WTC11 (cell line): ENCODE measurements around the gene IFI44L. TPM values are rescaled to one million over a fixed set of nuclear protein-coding genes. Genes with fewer than 3 reads are reported as not detected.

Experiments
- ATAC-seq: fragments of 200-7000 bp; cut with Tn5 transposase; 2 replicates; pipeline ENCODE4 v1.10.0; 2021; ENCODE audit warnings: mild to moderate bottlenecking, moderate library complexity
- CTCF ChIA-PET: fragments of 300-600 bp; sonication (Branson Sonifier 250); formaldehyde crosslinking; loops from one replicate; lab custom pipeline; 2021; ENCODE audit warnings: antibody characterized with exemption; lab: Charles Lee
- POLR2A ChIA-PET: fragments of 350-600 bp; sonication (Branson Sonifier 250); formaldehyde crosslinking; loops from one replicate; lab custom pipeline; 2021; ENCODE audit warnings: antibody characterized with exemption; lab: Charles Lee
- DNase-seq: peaks from one replicate; pipeline ENCODE4 v3.0.0; 2021; ENCODE audit warnings: low spot score
- H3K27ac Mint-ChIP-seq: 2 replicates; pipeline ENCODE4 v1.8.0; 2021; ENCODE audit warnings: mixed read lengths
- H3K27me3 Mint-ChIP-seq: 2 replicates; pipeline ENCODE4 v1.8.0; 2021; ENCODE audit warnings: low read depth, mild to moderate bottlenecking, moderate library complexity, mixed read lengths
- H3K36me3 Mint-ChIP-seq: 2 replicates; pipeline ENCODE4 v1.8.0; 2021; ENCODE audit warnings: mixed read lengths
- H3K4me1 Mint-ChIP-seq: 2 replicates; pipeline ENCODE4 v1.8.0; 2022; ENCODE audit warnings: mixed read lengths
- H3K4me3 Mint-ChIP-seq: 2 replicates; pipeline ENCODE4 v1.8.0; 2021; ENCODE audit warnings: mild to moderate bottlenecking, moderate library complexity, mixed read lengths
- H3K9me3 Mint-ChIP-seq: 2 replicates; pipeline ENCODE4 v1.8.0; 2021; ENCODE audit warnings: mixed read lengths
- FOXK1 ChIP-seq: sonication (generic); formaldehyde crosslinking; IDR thresholded peaks from 2 replicates; pipeline ENCODE4 v1.8.0; 2022; ENCODE audit warnings: mild to moderate bottlenecking, moderate library complexity, missing genetic modification reagents
- GRHL2 ChIP-seq: fragments of 250-450 bp; sonication (Bioruptor Pico); IDR thresholded peaks from 2 replicates; pipeline ENCODE4 v1.8.0; 2022; ENCODE audit warnings: mild to moderate bottlenecking, moderate library complexity; ENCODE audit not compliant: insufficient replicate concordance, severe bottlenecking
- KAT7 ChIP-seq: sonication (generic); formaldehyde crosslinking; IDR thresholded peaks from 2 replicates; pipeline ENCODE4 v1.8.1; 2023; ENCODE audit warnings: missing genetic modification reagents, mild to moderate bottlenecking, borderline replicate concordance
- NFATC4 ChIP-seq: fragments of 250-450 bp; sonication (Bioruptor Pico); IDR thresholded peaks from 2 replicates; pipeline ENCODE4 v1.9.0; 2021; ENCODE audit warnings: mild to moderate bottlenecking
- NFYB ChIP-seq: sonication (generic); formaldehyde crosslinking; conservative IDR thresholded peaks from 2 replicates; pipeline ENCODE4 v1.8.0; 2022; ENCODE audit warnings: low read depth, missing genetic modification reagents
- OVOL2 ChIP-seq: fragments of 250-450 bp; sonication (Bioruptor Pico); IDR thresholded peaks from 2 replicates; pipeline ENCODE4 v1.9.0; 2021; ENCODE audit warnings: mild to moderate bottlenecking, borderline replicate concordance
- SMAD4 ChIP-seq: sonication (generic); formaldehyde crosslinking; IDR thresholded peaks from 2 replicates; pipeline ENCODE4 v1.8.0; 2022; ENCODE audit warnings: mild to moderate bottlenecking, missing genetic modification reagents
- SP1 ChIP-seq: sonication (generic); formaldehyde crosslinking; conservative IDR thresholded peaks from 2 replicates; pipeline ENCODE4 v1.8.1; 2022; ENCODE audit warnings: missing genetic modification reagents
- TEAD4 ChIP-seq: sonication (generic); formaldehyde crosslinking; IDR thresholded peaks from 2 replicates; pipeline ENCODE4 v1.8.0; 2022; ENCODE audit warnings: mild to moderate bottlenecking, missing genetic modification reagents
- ZNF121 ChIP-seq: sonication (generic); formaldehyde crosslinking; IDR thresholded peaks from 2 replicates; pipeline ENCODE4 v1.8.0; 2023; ENCODE audit warnings: missing genetic modification reagents
- ZNF138 ChIP-seq: sonication (generic); formaldehyde crosslinking; conservative IDR thresholded peaks from 2 replicates; pipeline ENCODE4 v1.8.1; 2022; ENCODE audit warnings: mild to moderate bottlenecking, moderate library complexity, missing genetic modification reagents
- ZNF263 ChIP-seq: sonication (generic); formaldehyde crosslinking; IDR thresholded peaks from 2 replicates; pipeline ENCODE4 v1.8.1; 2022; ENCODE audit warnings: low read depth, mild to moderate bottlenecking, moderate library complexity, missing genetic modification reagents
- total RNA-seq: library from RNA; stranded (reverse); gene quantifications from 3 replicates; pipeline ENCODE4 v1.2.3, GENCODE V29; 2021
- TF ChIP-seq, protein P1 (sequence below): fragments of 200-600 bp; IDR thresholded peaks from 2 replicates; pipeline ENCODE4 v1.8.0; 2022; ENCODE audit warnings: antibody characterized with exemption
- TF ChIP-seq, protein P2 (sequence below): sonication (generic); formaldehyde crosslinking; conservative IDR thresholded peaks from 2 replicates; pipeline ENCODE4 v1.8.1; 2023; ENCODE audit warnings: mild to moderate bottlenecking, low read depth, missing genetic modification reagents, moderate library complexity
- TF ChIP-seq, protein P3 (sequence below): sonication (generic); formaldehyde crosslinking; IDR thresholded peaks from 2 replicates; pipeline ENCODE4 v1.8.0; 2022; ENCODE audit warnings: missing genetic modification reagents
- TF ChIP-seq, protein P4 (sequence below): sonication (generic); formaldehyde crosslinking; IDR thresholded peaks from 2 replicates; pipeline ENCODE4 v1.8.0; 2022; ENCODE audit warnings: mild to moderate bottlenecking, missing genetic modification reagents
- TF ChIP-seq, protein P5 (sequence below): sonication (generic); formaldehyde crosslinking; IDR thresholded peaks from 2 replicates; pipeline ENCODE4 v1.8.0; 2022; ENCODE audit warnings: mild to moderate bottlenecking, missing genetic modification reagents
- TF ChIP-seq, protein P6 (sequence below): sonication (generic); formaldehyde crosslinking; IDR thresholded peaks from 2 replicates; pipeline ENCODE4 v1.8.0; 2022; ENCODE audit warnings: mild to moderate bottlenecking, missing genetic modification reagents
- TF ChIP-seq, protein P7 (sequence below): sonication (generic); formaldehyde crosslinking; IDR thresholded peaks from 2 replicates; pipeline ENCODE4 v1.8.1; 2023; ENCODE audit warnings: mild to moderate bottlenecking, missing genetic modification reagents

Gene IFI44L
- total RNA-seq, 1 experiment from 2014 or later: 0.13 TPM

DNA sequence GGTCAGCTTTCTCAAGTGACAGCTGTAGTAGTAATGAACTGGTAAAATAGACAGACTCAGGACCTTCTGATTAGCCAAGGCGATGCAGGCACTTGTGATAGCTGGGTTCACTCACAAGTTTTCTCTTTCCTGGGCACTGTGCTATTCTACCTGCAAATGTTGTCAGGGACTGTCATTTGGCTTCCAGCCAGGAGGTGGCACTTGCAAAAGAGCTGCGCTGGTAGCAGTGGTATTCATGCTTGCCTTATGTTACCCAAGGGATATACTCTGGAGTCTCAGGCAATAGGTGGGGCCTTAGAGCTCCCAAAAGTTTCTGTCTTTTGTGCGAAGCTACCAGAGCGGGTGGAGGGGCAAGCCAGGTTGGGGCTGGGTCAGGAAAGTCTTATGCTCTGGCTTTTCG lies 52.9 kb downstream of the IFI44L start (continued):
- no peak for TF ChIP-seq FOXK1 (CRISPR knock-in tag)
- TF ChIP-seq, all 79 proteins: peak for 0

DNA sequence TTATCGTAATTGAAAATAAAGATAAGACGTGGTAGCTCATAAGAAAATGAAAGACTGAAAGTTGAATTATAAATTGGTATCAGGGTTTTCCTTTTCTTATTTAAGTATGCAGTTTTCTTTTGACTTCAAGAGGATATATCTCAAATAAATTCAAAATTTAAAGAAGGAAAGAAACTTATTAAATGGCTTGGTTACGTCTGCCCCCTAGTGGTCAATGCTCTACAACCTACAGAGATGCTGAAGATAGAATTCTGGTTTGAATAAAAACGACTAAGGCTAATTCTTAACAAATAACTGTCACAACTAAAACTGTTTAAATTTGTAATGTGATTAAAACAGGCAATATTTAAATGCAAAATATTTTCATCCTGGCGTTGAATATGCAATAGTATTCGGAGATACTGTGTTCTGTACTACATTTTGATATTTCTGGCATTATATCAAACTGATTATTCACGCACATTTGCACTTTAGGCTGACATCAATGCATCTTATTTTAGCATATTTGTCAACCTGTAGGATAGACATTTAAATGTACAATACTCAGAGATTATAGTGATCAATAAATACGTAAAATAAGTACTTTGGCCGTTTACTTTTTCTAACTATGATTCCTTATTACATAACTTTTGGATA lies 56.2 kb downstream of the IFI44L start:
- ATAC-seq (no peak), DNase-seq (no peak)
- Mint-ChIP-seq H3K4me1 (no peaks in the 10 kb centered on the region), H3K27ac (no peak overlapping the region), H3K4me3 (no peak overlapping the region), H3K9me3 (no peaks in the 10 kb centered on the region), H3K36me3 (no peaks in the 10 kb centered on the region), H3K27me3 (no peaks in the 10 kb centered on the region)
- POLR2A ChIA-PET: no interaction called here
- CTCF ChIA-PET: interaction anchor here (0.9 kb wide), 1 partner anchor 59 kb away, joined by 3 read pairs; no protein-coding TSS in a partner anchor
- no peak for TF ChIP-seq ZNF121 (CRISPR knock-in tag)
- TF ChIP-seq, protein P1, sequence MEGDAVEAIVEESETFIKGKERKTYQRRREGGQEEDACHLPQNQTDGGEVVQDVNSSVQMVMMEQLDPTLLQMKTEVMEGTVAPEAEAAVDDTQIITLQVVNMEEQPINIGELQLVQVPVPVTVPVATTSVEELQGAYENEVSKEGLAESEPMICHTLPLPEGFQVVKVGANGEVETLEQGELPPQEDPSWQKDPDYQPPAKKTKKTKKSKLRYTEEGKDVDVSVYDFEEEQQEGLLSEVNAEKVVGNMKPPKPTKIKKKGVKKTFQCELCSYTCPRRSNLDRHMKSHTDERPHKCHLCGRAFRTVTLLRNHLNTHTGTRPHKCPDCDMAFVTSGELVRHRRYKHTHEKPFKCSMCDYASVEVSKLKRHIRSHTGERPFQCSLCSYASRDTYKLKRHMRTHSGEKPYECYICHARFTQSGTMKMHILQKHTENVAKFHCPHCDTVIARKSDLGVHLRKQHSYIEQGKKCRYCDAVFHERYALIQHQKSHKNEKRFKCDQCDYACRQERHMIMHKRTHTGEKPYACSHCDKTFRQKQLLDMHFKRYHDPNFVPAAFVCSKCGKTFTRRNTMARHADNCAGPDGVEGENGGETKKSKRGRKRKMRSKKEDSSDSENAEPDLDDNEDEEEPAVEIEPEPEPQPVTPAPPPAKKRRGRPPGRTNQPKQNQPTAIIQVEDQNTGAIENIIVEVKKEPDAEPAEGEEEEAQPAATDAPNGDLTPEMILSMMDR: peak; percentile 66

DNA sequence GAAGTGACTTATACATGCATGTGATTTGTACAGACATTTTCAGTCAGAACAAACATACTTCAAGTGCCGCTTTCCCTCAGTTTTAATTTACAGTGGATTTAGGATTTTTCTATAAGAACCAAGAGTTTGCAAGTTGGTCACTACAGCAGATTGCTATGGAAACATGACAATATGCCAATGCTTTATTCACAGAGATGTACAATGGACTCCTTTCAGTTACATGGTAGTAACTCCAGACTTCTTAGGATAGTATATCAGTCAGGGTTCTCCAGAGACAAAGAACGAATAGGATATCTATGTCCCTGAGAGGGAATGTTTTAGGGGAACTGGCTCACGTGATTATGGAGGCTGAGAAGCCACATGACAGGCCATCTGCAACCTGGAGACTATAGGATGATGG lies 56.7 kb downstream of the IFI44L start:
- no peak overlapping the region for H3K27ac Mint-ChIP-seq
- H3K36me3 Mint-ChIP-seq: no peaks in the 10 kb centered on the region
- no peaks in the 10 kb centered on the region for H3K4me1 Mint-ChIP-seq
- no peak for ATAC-seq
- H3K9me3 Mint-ChIP-seq: no peaks in the 10 kb centered on the region
- no peak overlapping the region for H3K4me3 Mint-ChIP-seq
- DNase-seq: no peak
- no peaks in the 10 kb centered on the region for H3K27me3 Mint-ChIP-seq
- CTCF ChIA-PET: interaction anchor here (0.6 kb wide), 1 partner anchor 544 kb away, joined by 3 read pairs; no protein-coding TSS in a partner anchor
- POLR2A ChIA-PET: no interaction called here
- TF ChIP-seq, protein P2, sequence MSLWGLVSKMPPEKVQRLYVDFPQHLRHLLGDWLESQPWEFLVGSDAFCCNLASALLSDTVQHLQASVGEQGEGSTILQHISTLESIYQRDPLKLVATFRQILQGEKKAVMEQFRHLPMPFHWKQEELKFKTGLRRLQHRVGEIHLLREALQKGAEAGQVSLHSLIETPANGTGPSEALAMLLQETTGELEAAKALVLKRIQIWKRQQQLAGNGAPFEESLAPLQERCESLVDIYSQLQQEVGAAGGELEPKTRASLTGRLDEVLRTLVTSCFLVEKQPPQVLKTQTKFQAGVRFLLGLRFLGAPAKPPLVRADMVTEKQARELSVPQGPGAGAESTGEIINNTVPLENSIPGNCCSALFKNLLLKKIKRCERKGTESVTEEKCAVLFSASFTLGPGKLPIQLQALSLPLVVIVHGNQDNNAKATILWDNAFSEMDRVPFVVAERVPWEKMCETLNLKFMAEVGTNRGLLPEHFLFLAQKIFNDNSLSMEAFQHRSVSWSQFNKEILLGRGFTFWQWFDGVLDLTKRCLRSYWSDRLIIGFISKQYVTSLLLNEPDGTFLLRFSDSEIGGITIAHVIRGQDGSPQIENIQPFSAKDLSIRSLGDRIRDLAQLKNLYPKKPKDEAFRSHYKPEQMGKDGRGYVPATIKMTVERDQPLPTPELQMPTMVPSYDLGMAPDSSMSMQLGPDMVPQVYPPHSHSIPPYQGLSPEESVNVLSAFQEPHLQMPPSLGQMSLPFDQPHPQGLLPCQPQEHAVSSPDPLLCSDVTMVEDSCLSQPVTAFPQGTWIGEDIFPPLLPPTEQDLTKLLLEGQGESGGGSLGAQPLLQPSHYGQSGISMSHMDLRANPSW (CRISPR knock-in tag): no peak
- TF ChIP-seq TEAD4 (no peak), ZNF121 (CRISPR knock-in tag) (no peak), NFATC4 (CRISPR knock-in tag) (no peak), NFYB (CRISPR knock-in tag) (no peak), OVOL2 (CRISPR knock-in tag) (no peak), GRHL2 (no peak), ZNF263 (CRISPR knock-in tag) (no peak), SP1 (CRISPR knock-in tag) (no peak), SMAD4 (no peak), ZNF138 (no peak), KAT7 (CRISPR knock-in tag) (no peak)
- TF ChIP-seq, protein P3, sequence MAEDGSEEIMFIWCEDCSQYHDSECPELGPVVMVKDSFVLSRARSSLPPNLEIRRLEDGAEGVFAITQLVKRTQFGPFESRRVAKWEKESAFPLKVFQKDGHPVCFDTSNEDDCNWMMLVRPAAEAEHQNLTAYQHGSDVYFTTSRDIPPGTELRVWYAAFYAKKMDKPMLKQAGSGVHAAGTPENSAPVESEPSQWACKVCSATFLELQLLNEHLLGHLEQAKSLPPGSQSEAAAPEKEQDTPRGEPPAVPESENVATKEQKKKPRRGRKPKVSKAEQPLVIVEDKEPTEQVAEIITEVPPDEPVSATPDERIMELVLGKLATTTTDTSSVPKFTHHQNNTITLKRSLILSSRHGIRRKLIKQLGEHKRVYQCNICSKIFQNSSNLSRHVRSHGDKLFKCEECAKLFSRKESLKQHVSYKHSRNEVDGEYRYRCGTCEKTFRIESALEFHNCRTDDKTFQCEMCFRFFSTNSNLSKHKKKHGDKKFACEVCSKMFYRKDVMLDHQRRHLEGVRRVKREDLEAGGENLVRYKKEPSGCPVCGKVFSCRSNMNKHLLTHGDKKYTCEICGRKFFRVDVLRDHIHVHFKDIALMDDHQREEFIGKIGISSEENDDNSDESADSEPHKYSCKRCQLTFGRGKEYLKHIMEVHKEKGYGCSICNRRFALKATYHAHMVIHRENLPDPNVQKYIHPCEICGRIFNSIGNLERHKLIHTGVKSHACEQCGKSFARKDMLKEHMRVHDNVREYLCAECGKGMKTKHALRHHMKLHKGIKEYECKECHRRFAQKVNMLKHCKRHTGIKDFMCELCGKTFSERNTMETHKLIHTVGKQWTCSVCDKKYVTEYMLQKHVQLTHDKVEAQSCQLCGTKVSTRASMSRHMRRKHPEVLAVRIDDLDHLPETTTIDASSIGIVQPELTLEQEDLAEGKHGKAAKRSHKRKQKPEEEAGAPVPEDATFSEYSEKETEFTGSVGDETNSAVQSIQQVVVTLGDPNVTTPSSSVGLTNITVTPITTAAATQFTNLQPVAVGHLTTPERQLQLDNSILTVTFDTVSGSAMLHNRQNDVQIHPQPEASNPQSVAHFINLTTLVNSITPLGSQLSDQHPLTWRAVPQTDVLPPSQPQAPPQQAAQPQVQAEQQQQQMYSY: no peak
- TF ChIP-seq, protein P4, sequence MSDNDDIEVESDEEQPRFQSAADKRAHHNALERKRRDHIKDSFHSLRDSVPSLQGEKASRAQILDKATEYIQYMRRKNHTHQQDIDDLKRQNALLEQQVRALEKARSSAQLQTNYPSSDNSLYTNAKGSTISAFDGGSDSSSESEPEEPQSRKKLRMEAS (CRISPR knock-in tag): no peak
- TF ChIP-seq, protein P5, sequence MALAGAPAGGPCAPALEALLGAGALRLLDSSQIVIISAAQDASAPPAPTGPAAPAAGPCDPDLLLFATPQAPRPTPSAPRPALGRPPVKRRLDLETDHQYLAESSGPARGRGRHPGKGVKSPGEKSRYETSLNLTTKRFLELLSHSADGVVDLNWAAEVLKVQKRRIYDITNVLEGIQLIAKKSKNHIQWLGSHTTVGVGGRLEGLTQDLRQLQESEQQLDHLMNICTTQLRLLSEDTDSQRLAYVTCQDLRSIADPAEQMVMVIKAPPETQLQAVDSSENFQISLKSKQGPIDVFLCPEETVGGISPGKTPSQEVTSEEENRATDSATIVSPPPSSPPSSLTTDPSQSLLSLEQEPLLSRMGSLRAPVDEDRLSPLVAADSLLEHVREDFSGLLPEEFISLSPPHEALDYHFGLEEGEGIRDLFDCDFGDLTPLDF (CRISPR knock-in tag): no peak
- TF ChIP-seq, protein P6, sequence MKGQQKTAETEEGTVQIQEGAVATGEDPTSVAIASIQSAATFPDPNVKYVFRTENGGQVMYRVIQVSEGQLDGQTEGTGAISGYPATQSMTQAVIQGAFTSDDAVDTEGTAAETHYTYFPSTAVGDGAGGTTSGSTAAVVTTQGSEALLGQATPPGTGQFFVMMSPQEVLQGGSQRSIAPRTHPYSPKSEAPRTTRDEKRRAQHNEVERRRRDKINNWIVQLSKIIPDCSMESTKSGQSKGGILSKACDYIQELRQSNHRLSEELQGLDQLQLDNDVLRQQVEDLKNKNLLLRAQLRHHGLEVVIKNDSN (CRISPR knock-in tag): no peak
- TF ChIP-seq, protein P7, sequence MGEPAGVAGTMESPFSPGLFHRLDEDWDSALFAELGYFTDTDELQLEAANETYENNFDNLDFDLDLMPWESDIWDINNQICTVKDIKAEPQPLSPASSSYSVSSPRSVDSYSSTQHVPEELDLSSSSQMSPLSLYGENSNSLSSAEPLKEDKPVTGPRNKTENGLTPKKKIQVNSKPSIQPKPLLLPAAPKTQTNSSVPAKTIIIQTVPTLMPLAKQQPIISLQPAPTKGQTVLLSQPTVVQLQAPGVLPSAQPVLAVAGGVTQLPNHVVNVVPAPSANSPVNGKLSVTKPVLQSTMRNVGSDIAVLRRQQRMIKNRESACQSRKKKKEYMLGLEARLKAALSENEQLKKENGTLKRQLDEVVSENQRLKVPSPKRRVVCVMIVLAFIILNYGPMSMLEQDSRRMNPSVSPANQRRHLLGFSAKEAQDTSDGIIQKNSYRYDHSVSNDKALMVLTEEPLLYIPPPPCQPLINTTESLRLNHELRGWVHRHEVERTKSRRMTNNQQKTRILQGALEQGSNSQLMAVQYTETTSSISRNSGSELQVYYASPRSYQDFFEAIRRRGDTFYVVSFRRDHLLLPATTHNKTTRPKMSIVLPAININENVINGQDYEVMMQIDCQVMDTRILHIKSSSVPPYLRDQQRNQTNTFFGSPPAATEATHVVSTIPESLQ (CRISPR knock-in tag): no peak
